Psoas muscle (tissue), 8 donors: ENCODE data around the gene PWWP2B. TPM values are rescaled to one million over a fixed set of nuclear protein-coding genes. Genes with fewer than 3 reads are reported as not detected.

ENCODE experiments used
- ATAC-seq, 4 donors: fragments of 200-7000 bp; cut with Tn5 transposase; one replicate each; pipeline ENCODE4 v1.9.1; 2020; ENCODE audit warnings: moderate library complexity in 3 of 4, mild to moderate bottlenecking in 2 of 4
- DNase-seq, 2 donors: peaks; one replicate each; pipeline ENCODE4 v3.0.0-alpha.2; 2020
- H3K27ac ChIP-seq: fragments of 200-600 bp; one replicate; pipeline ENCODE4 v1.8.0; 2022
- H3K27me3 ChIP-seq, 3 donors: fragments of 200-600 bp in 1 of 3; one replicate each; pipeline versions ENCODE4 v1.6.1 to v1.8.0; 2013 to 2022; ENCODE audit warnings: low read length in 2 of 3, mild to moderate bottlenecking in 2 of 3, moderate library complexity in 1 of 3; ENCODE audit not compliant: insufficient read depth in 3 of 3
- H3K36me3 ChIP-seq, 2 donors: fragments of 200-600 bp in 1 of 2; one replicate each; pipeline versions ENCODE4 v1.6.1 to v1.8.0; 2013 to 2022; ENCODE audit warnings: low read depth in 1 of 2, mild to moderate bottlenecking in 1 of 2, moderate library complexity in 1 of 2; ENCODE audit not compliant: insufficient read depth in 1 of 2
- H3K4me1 ChIP-seq: fragments of 200-600 bp; one replicate; pipeline ENCODE4 v1.8.0; 2022
- H3K4me3 ChIP-seq: fragments of 200-600 bp; one replicate; pipeline ENCODE4 v1.8.0; 2022; ENCODE audit warnings: mild to moderate bottlenecking
- H3K9me3 ChIP-seq: fragments of 200-600 bp; one replicate; pipeline ENCODE4 v1.8.0; 2022
- WGBS, 3 donors: extraction: QIAGEN DNeasy Blood & Tissue Kit; methylation state at CpG; one replicate each; pipeline versions ENCODE4 v1.1.6 to v1.1.7; 2013; 5-methylcytosine and 5-hydroxymethylcytosine counted together
- intact Hi-C, 2 donors: fragments of 100-400 bp; cut with DNase I; formaldehyde crosslinking; loops; one replicate each; pipeline versions ENCODE4 v1.11.0 to v1.14.2; 2022
- polyA plus RNA-seq, 3 donors: library from polyadenylated mRNA; stranded (reverse); fragments of 200-250 nt; gene quantifications; one replicate each; pipeline ENCODE4 v1.2.3, GENCODE V29; 2013
- total RNA-seq, 4 donors: library from RNA; stranded (reverse); fragmentation: NEBNext Ultra II Directional in 2 of 4; extraction: Animal tissue kit (Norgen Biotek cat#: 25700) in 2 of 4; gene quantifications; one replicate each; pipeline versions ENCODE4 v1.2.1 to v1.2.4, GENCODE V29; 2021 to 2023
- TF ChIP-seq, protein P1 (sequence below): fragments of 200-600 bp; IDR thresholded peaks from one replicate; pipeline ENCODE4 v1.8.0; 2022; ENCODE audit warnings: antibody characterized with exemption
- donor health status: healthy with polysubstance abuse.
- donor health status: DM: no; HTN: no; CAD: no; lungs with moderate emphysema.
- donor health status: Bipolar disorder and iron deficiency.
- donor health status: healthy.
- donor health status: DM: yes; HTN: yes; CAD: no.
- donor health status: DM: no; HTN: no; CAD: no.
- donor health status: DM: no; HTN: no; CAD: no.
- donor health status: DM: yes; HTN: yes; CAD: no.

The PWWP2B gene
- total and polyA plus RNA-seq, 7 donors = 14.5 to 35.2 (median 22.2) TPM

DNA sequence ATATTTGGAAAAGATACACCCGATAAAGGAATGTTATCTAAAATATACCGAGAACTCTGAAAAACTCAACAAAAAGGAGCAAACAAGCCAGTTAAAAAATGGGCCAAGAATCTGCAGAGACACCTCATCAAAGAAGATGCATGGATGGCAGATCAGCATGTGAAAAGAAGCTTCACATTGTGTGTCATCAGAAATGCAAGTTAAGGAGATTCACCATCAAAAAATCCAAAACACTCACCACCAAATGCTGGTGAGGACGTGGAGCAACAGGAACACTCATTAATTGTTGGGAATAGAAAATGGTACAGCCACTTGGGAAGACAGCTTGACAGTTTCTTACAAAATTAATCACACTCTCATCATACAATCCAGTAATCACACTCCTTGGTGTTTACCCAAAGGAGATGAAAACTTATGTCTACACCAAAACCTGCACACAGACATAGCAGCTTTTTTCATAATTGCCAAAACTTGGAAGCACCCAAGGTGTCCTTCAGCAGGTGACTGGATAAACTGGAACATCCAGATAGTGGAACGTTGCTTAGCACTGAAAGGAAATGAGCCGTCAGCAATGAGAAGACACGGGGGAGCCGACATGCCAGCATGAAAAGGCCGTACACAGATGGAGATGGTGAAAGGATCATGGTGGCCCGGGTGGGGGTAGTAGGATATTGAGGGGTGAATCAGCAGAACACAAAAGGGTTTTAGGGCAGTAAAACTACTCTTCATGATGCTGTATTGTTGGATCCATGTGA, 27.9 kb upstream of the PWWP2B start:
- Histone ChIP-seq H3K4me1 (no peaks in the 10 kb centered on the region), H3K4me3 (no peak overlapping the region), H3K27me3 (no peaks in the 10 kb centered on the region), H3K9me3 (peaks cover 8% of the 10 kb centered on the region), H3K36me3 (peaks cover 0 to 16% of the 10 kb centered on the region in 2 donors), H3K27ac (no peak overlapping the region)
- TF ChIP-seq, protein P1, sequence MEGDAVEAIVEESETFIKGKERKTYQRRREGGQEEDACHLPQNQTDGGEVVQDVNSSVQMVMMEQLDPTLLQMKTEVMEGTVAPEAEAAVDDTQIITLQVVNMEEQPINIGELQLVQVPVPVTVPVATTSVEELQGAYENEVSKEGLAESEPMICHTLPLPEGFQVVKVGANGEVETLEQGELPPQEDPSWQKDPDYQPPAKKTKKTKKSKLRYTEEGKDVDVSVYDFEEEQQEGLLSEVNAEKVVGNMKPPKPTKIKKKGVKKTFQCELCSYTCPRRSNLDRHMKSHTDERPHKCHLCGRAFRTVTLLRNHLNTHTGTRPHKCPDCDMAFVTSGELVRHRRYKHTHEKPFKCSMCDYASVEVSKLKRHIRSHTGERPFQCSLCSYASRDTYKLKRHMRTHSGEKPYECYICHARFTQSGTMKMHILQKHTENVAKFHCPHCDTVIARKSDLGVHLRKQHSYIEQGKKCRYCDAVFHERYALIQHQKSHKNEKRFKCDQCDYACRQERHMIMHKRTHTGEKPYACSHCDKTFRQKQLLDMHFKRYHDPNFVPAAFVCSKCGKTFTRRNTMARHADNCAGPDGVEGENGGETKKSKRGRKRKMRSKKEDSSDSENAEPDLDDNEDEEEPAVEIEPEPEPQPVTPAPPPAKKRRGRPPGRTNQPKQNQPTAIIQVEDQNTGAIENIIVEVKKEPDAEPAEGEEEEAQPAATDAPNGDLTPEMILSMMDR = no peak
- 79 to 86% (median 85%) methylated on average over 9 of the region's 9 CpGs for WGBS, 3 donors
- intact Hi-C loops = no loop called here
- DNase-seq (no peak), ATAC-seq (no peak)

DNA sequence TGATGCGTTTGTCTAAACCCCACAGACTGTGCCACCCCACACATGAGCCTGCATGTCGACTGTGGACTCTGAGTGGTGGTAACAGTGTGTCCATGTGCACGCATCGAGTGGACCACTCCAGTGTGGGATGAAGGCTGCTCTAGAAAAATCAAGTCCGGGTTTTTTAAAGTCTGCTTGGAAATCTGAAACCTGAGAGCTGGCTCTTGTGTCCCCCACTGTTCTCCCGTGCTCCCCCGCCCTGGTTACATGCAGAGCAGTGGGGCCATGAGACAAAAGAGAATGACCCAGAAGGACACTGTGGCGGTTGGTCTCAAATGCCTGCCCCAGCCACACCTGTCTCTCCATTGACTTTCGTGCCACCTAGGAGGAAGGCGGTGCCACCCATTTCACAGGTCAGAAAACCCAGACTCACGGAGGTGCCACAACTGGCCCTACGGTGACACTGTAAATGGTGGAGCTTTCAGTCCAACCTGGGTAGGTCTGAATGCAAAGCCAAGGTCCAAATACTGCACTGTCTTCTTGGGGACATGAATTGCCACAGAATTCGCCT, 27.3 kb upstream of the PWWP2B start:
- WGBS, 3 donors = 88 to 93% (median 91%) methylated on average over 13 of the region's 13 CpGs
- Histone ChIP-seq H3K36me3 (peaks cover 0 to 16% of the 10 kb centered on the region in 2 donors), H3K27ac (no peak overlapping the region), H3K9me3 (peaks cover 8% of the 10 kb centered on the region), H3K4me3 (no peak overlapping the region), H3K4me1 (no peaks in the 10 kb centered on the region), H3K27me3 (no peaks in the 10 kb centered on the region)
- TF ChIP-seq, protein P1 = no peak
- intact Hi-C loops = no loop called here
- DNase-seq (no peak), ATAC-seq (no peak)

GRCh38 chr10:132370426-132371340, 26.3 kb upstream of the PWWP2B start:
- Histone ChIP-seq H3K4me3 (no peak overlapping the region), H3K9me3 (peaks cover 8% of the 10 kb centered on the region), H3K27ac (no peak overlapping the region), H3K4me1 (no peaks in the 10 kb centered on the region), H3K36me3 (peaks cover 0 to 11% of the 10 kb centered on the region in 2 donors), H3K27me3 (no peaks in the 10 kb centered on the region)
- WGBS, 3 donors = 96% methylated on average over 31 of the region's 31 CpGs
- DNase-seq (no peak), ATAC-seq (no peak)
- intact Hi-C loops = no loop called here
- TF ChIP-seq, protein P1 = no peak

GRCh38 chr10:132371641-132372081, 25.3 kb upstream of the PWWP2B start:
- Histone ChIP-seq H3K4me3 (no peak overlapping the region), H3K27me3 (no peaks in the 10 kb centered on the region), H3K36me3 (peaks cover 0 to under 1% of the 10 kb centered on the region in 2 donors), H3K27ac (no peak overlapping the region), H3K4me1 (no peaks in the 10 kb centered on the region), H3K9me3 (peaks cover 8% of the 10 kb centered on the region)
- ATAC-seq (no peak), DNase-seq (no peak)
- intact Hi-C loops = no loop called here
- TF ChIP-seq, protein P1 = no peak
- WGBS, 3 donors = 76 to 84% (median 81%) methylated on average over 9 of the region's 9 CpGs
